Left colon (tissue), 2 donors: ENCODE measurements around the gene SPEG. TPM values are rescaled to one million over a fixed set of nuclear protein-coding genes. Genes with fewer than 3 reads are reported as not detected.

Source experiments
- ATAC-seq: fragments of 200-7000 bp; cut with Tn5 transposase; one replicate; pipeline ENCODE4 v1.9.1; 2020; ENCODE audit warnings: mild to moderate bottlenecking, moderate library complexity
- DNase-seq, 2 donors: peaks; one replicate each; pipeline ENCODE4 v3.0.0-alpha.2; 2020
- intact Hi-C, 2 donors: fragments of 100-400 bp; cut with DNase I in 1 of 2; cut with micrococcal nuclease in 1 of 2; formaldehyde crosslinking; loops; one replicate each; pipeline versions ENCODE4 v1.11.2 to v1.14.0; 2022; cut with DNase I, micrococcal nuclease
- total RNA-seq, 2 donors: library from RNA; stranded (reverse); fragmentation: NEBNext Ultra II Directional; extraction: Animal tissue kit (Norgen Biotek cat#: 25700); gene quantifications; one replicate each; pipeline ENCODE4 v1.2.1, GENCODE V29; 2021
- donor health status: DM: no; HTN: no; CAD: no.
- donor health status: DM: yes; HTN: yes; CAD: no.

SPEG gene
- total RNA-seq, 2 donors from 2014 or later: 2.9 to 29.4 TPM

- DNase-seq (no peak), ATAC-seq (no peak)
- intact Hi-C loops: no loop called here
Observed at GRCh38 chr2:219449609-219450008, 15.0 kb downstream of the SPEG start.

- ATAC-seq (peak; percentile 17), DNase-seq (peak; percentile 33 to 72)
- intact Hi-C loops: no loop called here
Observed at GRCh38 chr2:219451661-219452360, 17.2 kb downstream of the SPEG start.

GRCh38 chr2:219452361-219453317 is 18.0 kb downstream of the SPEG start:
- ATAC-seq: peak; percentile 35
- peak; percentile 31 to 67 for DNase-seq
- intact Hi-C loops: no loop called here

- intact Hi-C loops: no loop called here
- peak; percentile 36 for ATAC-seq
- peak; percentile 61 to 94 for DNase-seq
Observed at GRCh38 chr2:219453671-219454590, 19.3 kb downstream of the SPEG start.

GRCh38 chr2:219455581-219455980 is 20.9 kb downstream of the SPEG start:
- intact Hi-C loops: no loop called here
- no peak for DNase-seq

GRCh38 chr2:219457784-219458369 is 23.2 kb downstream of the SPEG start:
- ATAC-seq (peak; percentile 55), DNase-seq (no peak)

More at GRCh38 chr2:219455581-219455980, 20.9 kb downstream of the SPEG start:
- ATAC-seq: no peak

GRCh38 chr2:219458996-219459395 is 24.4 kb downstream of the SPEG start:
- no peak for DNase-seq
- intact Hi-C loops: no loop called here
- ATAC-seq: no peak

More at GRCh38 chr2:219457784-219458369, 23.2 kb downstream of the SPEG start:
- intact Hi-C loops: no loop called here

- peak; percentile 46 to 59 for DNase-seq
- intact Hi-C loops: no loop called here
- ATAC-seq: peak; percentile 65
Observed at GRCh38 chr2:219459460-219460311, 25.0 kb downstream of the SPEG start.

GRCh38 chr2:219460424-219460926 is 25.8 kb downstream of the SPEG start:
- intact Hi-C loops: no loop called here
- DNase-seq (peak; percentile 20 to 81), ATAC-seq (peak; percentile 38)

GRCh38 chr2:219461047-219461514 is 26.4 kb downstream of the SPEG start:
- intact Hi-C loops: no loop called here
- ATAC-seq (peak; percentile 15), DNase-seq (peak in 1 of 2 donors; percentile 51)

- ATAC-seq (no peak), DNase-seq (no peak)
- intact Hi-C loops: no loop called here
Observed at GRCh38 chr2:219461669-219462068, 27.0 kb downstream of the SPEG start.

- no peak for DNase-seq
- no peak for ATAC-seq
- intact Hi-C loops: no loop called here
Observed at GRCh38 chr2:219462349-219462748, 27.7 kb downstream of the SPEG start.

- DNase-seq: no peak
- no peak for ATAC-seq
- intact Hi-C loops: no loop called here
Observed at GRCh38 chr2:219464286-219465032, 29.8 kb downstream of the SPEG start.

GRCh38 chr2:219465659-219466561 is 31.3 kb downstream of the SPEG start:
- no peak for DNase-seq
- no peak for ATAC-seq
- intact Hi-C loops: no loop called here
